ENCODE results near the gene CHRND.
"Not testable (repeated sequence)": the region's sequence is repeated elsewhere in the genome, so short reads cannot be mapped to it uniquely, and the experiment has no call there.

CHRND gene

DNA sequence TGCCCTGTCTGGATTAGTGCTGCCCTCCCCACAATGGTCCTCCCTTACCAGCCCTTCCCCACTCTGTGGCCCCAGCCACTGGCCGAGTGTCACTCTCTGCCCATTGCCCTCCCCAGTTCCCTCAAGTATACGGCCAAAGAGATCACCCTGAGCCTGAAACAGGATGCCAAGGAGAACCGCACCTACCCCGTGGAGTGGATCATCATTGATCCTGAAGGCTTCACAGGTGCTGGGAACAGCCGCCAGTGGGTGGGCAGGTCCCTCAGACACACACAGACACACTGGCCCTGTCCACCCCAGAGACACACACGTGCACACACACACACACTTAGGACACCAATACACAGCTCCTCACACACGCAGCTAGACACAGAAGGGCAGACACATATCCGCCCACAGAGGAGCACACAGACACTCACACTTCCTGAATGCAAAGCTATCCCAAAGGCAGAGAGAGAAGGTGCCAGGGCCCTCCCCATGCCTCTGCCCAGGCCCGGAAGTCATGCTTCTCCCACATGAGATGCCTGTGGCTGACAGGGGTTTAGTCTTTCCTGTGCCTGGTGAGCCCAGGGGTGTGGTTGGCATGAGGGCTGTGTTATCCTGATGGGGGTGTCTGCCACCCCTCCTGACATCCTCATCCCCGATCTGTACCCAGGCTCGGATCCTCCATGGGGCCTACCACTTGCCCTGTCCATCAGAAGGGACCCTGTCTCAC, 2.9 kb downstream of the CHRND start:
- no peak for DNase-seq

DNA sequence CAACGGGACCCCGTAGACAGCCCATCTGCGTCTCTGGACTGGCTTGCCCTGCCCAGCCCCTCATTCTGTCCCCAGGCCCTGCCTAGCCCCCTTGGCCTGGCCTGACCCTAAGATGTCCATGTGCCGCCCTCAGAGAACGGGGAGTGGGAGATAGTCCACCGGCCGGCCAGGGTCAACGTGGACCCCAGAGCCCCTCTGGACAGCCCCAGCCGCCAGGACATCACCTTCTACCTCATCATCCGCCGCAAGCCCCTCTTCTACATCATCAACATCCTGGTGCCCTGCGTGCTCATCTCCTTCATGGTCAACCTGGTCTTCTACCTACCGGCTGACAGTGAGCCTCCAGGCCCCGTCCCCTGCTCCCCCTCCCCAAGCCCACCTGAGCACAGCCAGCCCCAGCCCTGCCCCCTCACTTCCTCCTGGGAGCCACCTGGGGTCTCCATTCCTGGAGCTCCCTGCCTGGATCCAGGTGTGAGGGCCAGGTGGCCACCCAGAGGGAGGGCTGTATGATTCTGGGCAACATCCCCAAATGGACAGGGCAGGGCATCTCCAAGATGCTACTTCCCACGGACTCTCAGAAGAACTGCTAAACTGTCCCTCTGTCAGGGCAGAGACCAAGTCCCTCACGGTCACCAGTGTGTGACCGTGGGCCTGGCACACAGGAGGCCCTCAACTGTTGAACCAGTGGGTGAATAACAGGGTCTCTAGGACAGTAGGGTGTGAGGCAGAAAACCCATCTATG, 4.0 kb downstream of the CHRND start:
- no peak for DNase-seq

DNA sequence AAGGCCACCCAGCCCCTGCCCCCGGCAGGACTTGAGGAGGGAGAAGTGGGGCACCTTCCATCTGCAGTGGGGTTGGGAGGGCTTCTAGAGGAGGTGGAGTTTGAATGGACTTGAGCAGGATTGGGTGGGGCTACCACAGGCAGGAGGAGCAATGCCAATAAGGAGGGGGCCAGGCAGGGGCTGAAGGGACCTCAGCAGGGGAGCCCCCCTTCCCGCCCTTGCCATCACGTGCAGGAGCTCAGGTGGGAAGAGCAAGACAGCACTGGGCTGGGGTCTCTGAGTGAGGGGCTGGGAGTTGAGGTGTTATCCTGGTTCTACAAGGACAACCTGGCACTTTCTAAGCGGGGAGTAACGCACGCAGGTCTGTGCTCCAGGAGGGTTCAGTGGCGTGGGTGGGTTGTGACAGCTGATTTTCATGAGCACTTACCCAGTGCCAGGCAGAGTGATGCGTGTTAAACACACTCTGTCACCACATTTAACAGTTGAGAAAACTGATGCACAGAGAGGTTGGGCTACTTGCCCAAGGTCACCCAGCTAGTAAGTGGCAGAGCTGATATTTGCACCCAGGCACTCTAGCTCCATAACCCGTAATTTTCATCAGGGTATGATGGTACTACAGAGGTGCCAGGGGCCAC, 4.8 kb downstream of the CHRND start:
- no peak for DNase-seq

DNA sequence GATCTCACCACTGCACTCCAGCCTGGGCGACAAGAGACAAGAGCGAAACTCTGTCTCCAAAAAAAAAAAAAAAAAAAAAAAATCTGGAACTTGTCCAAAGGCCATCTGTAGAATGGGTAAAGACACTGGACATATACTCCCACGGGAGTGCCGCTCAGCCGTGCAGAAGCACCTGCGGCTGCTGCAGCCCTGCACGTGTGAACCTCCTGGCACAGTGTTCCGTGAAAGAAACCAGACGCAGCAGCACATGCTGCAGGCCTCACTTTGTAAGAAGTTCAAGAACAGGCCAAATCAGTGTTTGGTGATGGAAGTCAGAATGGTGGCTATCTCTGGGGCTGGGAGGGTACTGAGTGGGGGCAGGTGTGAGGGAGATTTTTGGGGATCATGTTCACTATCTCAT, 6.5 kb downstream of the CHRND start:
- no peak for DNase-seq

DNA sequence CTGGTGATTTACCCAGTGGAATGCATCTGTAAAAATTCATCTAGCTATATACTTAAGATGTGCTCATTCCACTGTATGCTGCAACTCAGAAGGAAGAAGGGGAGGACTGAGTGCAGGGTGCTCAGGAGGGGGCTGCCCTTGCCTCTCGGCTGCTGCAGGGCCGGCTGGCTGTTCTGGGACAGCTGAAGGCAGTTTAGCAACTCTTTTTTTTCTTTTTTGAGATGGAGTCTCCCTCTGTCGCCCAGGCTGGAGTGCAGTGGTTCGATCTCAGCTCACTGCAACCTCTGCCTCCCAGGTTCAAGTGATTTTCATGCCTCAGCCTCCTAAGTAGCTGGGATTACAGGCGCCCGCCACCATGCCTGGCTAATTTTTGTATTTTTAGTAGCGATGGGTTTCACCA, 6.9 kb downstream of the CHRND start:
- not testable (repeated sequence) for DNase-seq

DNA sequence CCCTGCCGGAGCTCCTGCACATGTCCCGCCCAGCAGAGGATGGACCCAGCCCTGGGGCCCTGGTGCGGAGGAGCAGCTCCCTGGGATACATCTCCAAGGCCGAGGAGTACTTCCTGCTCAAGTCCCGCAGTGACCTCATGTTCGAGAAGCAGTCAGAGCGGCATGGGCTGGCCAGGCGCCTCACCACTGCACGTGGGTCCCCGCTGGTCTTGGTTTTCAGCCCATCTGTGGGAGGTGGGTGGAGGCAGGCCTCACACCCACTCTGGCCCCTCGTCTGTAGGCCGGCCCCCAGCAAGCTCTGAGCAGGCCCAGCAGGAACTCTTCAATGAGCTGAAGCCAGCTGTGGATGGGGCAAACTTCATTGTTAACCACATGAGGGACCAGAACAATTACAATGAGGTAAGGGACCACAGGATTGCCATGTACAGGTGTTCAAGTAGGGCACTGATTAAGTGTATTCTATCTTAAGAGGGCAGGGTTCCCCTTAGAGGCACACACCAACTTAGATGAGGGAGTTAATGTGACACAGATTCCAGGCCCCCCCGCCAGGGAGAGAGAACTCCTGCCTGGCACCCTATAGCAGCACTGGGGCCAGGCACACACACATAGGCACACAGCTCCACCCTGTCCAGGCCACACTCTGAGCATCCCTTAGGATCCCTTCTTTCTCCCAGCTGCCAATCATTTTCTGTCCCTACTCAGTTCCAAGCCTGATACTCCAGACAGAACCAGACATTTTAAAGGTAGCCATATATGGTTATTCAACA, 8.2 kb downstream of the CHRND start:
- DNase-seq, result no peak

DNA sequence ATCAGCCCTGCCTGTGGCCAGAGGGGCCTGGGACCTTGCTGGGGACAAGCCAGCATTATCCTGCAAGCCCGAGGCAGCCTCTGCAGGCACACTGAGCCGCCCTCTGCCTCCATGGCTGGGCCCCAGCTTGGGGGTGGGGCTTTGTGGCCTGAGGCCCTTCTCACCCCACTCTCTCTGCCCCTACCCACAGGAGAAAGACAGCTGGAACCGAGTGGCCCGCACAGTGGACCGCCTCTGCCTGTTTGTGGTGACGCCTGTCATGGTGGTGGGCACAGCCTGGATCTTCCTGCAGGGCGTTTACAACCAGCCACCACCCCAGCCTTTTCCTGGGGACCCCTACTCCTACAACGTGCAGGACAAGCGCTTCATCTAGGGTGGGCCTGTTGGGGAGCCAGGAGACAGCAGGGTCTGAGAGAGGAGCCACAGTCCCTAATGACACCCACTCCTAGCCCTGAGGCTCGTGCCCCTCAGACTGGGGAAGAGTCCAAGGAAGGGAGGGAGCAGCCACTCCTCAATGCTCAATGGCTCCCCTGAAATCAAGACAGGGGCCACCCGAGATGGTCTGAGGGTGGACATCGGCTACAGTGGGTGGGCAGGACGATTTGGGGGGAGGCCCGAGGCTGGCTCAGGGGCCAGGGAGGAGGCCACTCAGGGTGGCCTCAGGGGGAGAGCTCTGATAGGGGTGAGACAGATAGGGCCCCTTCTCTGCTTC, 9.1 kb downstream of the CHRND start:
- no peak for DNase-seq

DNA sequence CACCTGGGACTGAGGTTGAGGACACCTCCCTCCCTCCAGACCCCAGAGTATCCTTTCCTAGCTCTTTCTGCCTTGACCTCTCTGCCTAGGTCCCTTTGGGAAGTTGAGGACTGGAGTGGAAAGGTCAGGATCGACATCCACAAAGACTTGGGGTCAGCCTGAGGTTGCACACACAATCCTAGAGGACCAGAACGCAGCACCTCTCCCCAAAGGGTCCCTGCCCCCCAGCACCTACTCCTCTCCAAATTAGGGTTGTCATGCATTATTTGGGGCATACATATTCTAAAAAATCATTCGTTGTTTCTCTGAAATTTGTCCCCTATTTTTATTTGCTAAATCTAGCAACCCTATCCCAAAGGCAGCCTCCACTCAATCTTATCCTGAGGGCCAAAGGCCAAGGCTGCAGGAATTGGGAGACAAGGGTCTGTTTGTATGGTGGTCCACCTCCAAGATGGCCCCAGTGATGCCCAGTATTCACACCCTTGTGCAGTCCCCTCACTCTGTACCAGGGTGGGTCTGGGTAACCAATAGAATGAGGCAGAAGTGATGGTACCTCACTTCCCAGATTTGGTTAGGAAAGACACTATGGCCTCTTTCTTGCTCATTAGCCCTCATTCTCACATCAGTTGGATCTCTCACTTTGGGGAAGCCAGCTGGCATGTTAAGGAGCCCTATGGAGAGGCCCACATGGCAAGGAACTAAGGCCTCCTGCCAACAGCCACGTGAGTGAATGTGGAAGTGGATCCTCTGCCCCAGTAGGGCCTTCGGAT, 10.0 kb downstream of the CHRND start:
- DNase-seq, result no peak

DNA sequence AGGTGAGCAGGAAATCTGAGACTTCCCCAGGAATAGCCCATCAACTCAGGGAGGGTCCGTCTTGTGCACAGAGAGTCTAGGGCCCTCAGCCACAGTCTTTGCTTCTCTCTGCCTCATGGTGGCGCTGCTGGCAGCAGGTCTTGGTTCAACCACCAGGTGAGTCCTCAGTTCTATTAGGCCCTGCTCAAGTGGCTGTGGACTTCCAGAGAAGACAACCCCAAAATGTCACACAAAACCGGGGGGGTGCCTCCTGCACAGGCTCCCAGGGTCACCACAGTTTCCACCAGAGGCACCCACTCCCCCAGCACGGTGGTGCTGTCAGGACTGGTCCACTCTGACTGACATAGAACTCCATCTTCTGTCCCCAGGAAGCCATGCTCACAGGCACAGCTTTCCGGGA, 11.1 kb downstream of the CHRND start:
- no peak for DNase-seq

DNA sequence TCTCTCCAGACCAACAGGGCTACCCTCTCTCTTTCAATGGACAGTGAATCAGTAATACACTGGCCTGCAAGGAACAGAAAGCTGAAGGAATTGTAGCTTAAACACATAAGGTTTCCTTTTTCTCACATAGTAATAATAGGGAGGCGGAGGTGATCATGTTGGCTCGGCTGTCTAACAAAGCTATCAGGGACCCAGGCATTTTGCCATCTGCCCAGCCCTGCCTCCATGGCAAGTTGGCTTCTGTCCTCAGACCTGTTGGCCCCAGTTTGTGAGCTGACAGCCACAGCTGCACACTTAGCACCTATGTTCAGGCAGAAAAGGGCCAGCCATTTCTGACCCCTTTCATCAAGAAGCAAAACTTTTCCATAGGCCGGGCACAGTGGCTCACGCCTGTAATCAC, 11.5 kb downstream of the CHRND start:
- no peak for DNase-seq

DNA sequence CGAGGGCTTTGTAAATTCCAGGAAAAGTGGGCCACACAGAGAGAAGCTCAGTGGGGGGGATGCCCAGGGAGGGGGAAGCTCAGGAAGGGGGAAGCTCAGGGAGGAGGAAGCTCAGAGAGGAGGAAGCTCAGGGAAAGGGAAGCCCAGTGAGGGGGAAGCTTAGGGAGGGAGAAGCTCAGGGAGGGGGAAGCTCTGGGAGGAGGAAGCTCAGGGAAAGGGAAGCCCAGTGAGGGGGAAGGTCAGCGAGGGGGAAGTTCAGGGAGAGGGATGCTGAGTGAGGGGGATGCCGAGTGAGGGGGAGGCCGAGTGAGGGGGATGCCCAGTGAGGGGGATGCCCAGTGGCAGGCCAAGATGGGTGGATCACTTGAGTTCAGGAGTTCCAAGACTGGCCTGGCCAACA, 12.7 kb downstream of the CHRND start:
- no peak for DNase-seq

DNA sequence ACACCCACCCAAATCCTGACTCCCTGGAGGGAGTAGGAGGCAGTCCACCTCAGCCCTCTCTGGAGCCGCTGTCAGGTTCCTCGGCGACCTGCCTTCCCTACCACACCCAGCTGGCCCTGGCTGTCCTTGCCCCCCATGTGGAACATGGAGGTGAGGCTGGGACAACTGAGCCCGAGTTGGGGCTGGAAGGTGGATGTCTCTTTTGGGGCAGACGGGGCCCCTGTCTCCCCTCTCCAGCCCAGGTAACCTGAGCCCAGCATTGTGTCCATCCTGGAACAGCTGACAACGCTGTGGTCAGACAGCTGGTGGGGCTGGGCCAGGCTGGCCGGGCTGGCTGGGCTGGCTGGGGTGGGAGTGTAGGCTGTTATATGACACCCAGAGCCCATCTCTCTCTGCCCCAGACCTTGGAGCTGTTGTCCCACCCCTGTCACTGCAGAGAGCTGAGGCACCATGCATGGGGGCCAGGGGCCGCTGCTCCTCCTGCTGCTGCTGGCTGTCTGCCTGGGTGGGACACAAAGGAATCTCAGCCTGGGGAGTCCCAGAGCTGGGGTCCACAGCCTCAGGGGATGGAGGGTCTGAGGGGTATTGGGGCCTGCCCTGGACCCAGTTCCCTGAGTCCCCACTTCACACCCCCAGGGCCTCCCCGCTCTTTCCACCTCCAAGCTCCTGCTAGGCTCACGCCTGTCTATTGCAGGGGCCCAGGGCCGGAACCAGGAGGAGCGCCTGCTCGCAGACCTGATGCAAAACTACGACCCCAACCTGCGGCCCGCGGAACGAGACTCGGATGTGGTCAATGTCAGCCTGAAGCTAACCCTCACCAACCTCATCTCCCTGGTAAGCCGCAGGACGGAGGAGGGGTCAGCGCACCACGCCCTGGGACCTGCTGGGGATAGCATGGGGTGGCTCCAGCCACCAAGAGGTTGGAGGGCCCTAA, 13.6 kb downstream of the CHRND start, which contains the start of gene CHRNG:
CHRNG (plus strand) TSS at position 395 of the 934 bp plus-strand sequence; CDS start at position 451, 56 bp downstream.
- no peak for DNase-seq

DNA sequence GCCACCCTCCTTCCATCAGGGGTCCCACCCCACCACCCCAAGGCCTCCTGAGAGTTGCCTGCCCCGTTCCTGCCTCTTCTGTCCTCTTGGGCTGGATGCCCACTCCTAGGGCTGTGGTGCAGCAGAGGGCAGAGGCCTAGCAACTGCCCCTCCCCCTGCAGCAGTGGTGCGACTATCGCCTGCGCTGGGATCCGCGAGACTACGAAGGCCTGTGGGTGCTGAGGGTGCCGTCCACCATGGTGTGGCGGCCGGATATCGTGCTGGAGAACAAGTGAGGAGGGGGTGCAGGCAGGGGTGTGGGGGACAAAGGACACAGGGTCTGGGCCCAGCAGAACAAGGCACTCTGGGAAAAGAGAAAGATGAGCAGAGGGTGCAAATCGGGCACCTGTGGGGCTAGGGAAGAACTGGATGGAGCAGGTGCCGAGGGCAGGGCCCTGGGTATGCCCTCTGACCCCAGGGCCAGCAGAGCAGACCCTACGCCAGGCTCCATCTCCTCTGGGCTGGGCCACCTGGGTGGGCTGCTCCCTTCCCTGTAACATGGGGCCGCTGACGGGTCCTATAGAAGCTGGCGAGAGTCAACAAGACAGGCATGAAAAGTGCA, 14.6 kb downstream of the CHRND start:
- no peak for DNase-seq

DNA sequence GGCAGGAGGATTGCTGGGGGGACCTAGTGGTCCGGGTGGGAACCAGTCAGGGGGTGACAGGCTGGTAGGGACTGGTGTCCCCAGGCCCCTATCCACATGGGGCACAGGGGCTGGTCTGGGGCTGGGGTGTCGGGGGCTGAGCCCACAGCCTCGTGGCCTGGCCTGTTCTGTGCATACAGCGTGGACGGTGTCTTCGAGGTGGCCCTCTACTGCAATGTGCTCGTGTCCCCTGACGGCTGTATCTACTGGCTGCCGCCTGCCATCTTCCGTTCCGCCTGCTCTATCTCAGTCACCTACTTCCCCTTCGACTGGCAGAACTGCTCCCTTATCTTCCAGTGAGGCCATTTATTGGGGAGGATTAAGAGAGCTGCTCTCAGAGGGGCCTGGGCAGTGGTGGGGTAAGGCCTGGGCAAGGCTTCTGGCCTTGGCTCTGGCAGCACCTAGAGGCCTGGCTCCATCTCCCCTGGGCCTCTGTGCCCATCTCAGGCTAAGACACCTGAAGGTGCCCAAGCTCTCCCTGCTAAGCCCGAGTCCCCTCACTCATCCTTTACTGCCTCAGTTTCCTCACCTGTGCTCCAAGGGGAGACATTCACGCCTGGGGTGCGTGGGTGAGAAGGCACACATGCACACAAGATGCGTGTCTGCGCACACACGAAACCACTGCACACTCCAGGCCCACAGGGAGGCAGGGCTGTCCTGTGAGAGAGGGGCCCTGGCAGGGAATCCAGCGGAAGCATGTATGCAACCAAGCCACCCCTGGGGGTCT, 15.4 kb downstream of the CHRND start:
- no peak for DNase-seq

DNA sequence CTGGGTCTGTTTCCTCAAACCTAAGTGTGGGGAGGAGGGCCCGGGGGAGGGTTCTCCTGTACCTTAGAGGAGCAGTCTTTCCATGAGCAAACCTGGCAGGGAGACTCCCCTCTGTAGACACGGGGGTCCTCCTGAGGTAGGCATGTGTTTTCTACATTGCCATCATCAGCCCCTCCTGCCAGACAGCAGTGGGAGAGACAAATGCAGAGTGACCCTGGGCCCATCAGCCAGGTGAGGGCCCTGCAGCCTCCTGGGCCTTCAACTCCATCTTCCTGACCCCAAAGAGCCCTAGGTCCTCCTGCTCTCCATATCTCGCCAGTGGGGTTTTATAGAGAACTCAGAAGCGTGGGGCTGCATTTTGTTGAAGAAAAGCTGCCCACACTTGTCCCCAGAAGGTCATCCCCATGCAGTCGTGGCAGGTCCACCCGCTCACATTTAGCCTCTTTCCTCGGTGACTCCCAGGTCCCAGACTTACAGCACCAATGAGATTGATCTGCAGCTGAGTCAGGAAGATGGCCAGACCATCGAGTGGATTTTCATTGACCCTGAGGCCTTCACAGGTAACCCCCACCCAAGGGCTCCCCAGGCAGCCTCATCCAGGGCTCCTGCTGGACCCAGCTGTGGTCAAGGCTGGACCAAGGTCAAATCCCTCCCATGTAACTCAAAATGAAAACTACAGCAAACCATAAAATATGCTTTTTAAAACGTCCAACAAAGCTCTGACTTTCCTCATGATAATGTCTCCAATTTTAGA, 16.2 kb downstream of the CHRND start:
- DNase-seq, result no peak

DNA sequence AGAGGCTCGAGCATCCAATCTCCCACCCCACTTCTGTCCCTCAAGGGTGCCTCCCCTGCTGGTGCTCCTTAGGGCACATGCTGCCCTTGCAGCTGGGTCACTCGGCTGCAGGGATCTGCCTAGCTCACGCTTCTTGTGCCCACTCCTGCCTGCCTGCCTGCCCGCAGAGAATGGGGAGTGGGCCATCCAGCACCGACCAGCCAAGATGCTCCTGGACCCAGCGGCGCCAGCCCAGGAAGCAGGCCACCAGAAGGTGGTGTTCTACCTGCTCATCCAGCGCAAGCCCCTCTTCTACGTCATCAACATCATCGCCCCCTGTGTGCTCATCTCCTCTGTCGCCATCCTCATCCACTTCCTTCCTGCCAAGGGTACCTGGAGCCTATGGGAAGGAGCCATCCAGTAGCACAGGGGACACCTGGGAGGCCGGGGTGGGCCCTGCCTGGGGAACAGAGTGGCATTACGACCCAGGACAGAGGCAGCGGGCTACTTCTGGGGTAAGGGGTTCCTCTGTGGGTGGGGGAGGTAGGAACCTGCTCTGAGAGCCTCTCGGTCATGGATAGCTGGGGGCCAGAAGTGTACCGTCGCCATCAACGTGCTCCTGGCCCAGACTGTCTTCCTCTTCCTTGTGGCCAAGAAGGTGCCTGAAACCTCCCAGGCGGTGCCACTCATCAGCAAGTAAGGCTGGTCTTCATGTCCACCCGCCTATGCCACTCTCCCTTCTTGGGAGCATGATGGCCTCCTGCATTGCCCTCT, 16.9 kb downstream of the CHRND start:
- no peak for DNase-seq

DNA sequence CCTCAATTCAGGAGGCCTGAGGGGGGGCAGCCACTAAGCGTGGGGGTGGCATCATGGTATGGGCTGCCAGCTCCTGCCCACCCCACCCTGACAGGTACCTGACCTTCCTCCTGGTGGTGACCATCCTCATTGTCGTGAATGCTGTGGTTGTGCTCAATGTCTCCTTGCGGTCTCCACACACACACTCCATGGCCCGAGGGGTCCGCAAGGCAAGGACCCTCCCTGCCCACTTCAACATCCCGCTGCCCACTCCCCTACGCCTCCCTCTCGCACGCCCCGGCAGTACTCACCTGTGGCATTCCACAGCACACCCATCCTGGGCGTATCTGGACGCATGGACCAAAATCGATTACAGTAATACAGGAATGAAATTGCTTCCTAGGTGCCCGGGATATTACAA, 17.5 kb downstream of the CHRND start:
- no peak for DNase-seq
